Neural progenitor cell (in vitro differentiated cells): ENCODE data around the gene ASF1A.

Experiments used
- EZH2 ChIP-seq: fragments of 200-600 bp; sonication (generic); IDR thresholded peaks from 2 replicates; pipeline ENCODE4 v1.6.1; 2017; ENCODE audit warnings: antibody characterized with exemption, mild to moderate bottlenecking, moderate library complexity
- EZH2phosphoT487 ChIP-seq: fragments of 200-600 bp; sonication (generic); IDR thresholded peaks from 2 replicates; pipeline ENCODE4 v1.6.1; 2017; ENCODE audit warnings: antibody characterized with exemption
- TF ChIP-seq, protein P1 (sequence below): fragments of 200-600 bp; sonication (generic); IDR thresholded peaks from 2 replicates; pipeline ENCODE4 v1.5.1; 2017; ENCODE audit warnings: antibody characterized with exemption, mild to moderate bottlenecking

DNA sequence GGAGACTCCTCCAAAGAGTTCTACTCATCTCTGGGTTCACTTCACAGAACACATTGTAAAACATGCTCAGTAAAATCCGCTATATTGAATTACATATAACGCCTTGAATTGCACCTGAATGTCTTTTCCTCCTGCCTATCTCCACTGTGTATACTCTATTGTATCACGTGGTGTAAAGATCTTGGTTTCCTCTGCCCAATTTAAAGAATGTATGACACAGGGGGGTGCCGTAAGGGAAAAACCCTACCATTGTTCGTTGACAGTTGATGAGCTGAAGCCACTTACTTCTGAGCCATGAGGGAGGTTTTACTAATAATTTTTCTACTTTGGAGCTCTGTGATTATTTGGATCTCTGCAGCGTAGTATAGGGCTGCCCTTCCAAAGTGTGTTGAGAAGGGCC is 6.0 kb downstream of the ASF1A start:
- TF ChIP-seq, protein P1, sequence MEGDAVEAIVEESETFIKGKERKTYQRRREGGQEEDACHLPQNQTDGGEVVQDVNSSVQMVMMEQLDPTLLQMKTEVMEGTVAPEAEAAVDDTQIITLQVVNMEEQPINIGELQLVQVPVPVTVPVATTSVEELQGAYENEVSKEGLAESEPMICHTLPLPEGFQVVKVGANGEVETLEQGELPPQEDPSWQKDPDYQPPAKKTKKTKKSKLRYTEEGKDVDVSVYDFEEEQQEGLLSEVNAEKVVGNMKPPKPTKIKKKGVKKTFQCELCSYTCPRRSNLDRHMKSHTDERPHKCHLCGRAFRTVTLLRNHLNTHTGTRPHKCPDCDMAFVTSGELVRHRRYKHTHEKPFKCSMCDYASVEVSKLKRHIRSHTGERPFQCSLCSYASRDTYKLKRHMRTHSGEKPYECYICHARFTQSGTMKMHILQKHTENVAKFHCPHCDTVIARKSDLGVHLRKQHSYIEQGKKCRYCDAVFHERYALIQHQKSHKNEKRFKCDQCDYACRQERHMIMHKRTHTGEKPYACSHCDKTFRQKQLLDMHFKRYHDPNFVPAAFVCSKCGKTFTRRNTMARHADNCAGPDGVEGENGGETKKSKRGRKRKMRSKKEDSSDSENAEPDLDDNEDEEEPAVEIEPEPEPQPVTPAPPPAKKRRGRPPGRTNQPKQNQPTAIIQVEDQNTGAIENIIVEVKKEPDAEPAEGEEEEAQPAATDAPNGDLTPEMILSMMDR = no peak
- TF ChIP-seq EZH2 = no peak
- no peak for TF ChIP-seq EZH2phosphoT487
